ENCODE results near the gene ANKRD30A.

DNA sequence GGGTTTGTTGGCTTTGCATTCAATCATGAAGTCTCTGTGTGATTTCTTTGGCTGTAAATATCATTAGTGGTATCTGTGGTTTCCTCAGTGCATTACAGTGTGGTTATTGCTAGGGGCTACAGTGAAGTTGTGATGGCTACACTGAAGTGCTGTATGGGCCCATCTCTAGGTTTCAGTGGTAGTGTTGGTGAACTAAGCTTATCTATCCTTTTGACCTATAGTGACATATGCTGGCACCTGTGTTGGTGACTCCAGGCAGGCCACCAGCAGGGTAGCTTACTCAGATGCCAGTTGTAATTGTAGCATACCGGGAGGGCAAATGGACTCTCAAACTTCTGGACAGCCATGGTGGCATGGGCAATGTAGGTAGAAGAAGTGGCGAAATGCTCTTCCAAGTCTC is 219.0 kb downstream of the ANKRD30A start:
- TF ChIP-seq, protein P1, sequence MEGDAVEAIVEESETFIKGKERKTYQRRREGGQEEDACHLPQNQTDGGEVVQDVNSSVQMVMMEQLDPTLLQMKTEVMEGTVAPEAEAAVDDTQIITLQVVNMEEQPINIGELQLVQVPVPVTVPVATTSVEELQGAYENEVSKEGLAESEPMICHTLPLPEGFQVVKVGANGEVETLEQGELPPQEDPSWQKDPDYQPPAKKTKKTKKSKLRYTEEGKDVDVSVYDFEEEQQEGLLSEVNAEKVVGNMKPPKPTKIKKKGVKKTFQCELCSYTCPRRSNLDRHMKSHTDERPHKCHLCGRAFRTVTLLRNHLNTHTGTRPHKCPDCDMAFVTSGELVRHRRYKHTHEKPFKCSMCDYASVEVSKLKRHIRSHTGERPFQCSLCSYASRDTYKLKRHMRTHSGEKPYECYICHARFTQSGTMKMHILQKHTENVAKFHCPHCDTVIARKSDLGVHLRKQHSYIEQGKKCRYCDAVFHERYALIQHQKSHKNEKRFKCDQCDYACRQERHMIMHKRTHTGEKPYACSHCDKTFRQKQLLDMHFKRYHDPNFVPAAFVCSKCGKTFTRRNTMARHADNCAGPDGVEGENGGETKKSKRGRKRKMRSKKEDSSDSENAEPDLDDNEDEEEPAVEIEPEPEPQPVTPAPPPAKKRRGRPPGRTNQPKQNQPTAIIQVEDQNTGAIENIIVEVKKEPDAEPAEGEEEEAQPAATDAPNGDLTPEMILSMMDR (IDR thresholded peaks at IDR 0.05), result no peak
- TF ChIP-seq POLR2A (IDR thresholded peaks at IDR 0.05), result no peak

All from testis (tissue), 2 donors.